Right forelimb (tissue), 1 donor: ENCODE data around the gene ENTPD5.
"Not testable (repeated sequence)": the region's sequence is repeated elsewhere in the genome, so short reads cannot be mapped to it uniquely, and the experiment has no call there.

Experiments
- DNase-seq: peaks from one replicate; pipeline ENCODE4 v3.0.0-alpha.2; 2018

Gene ENTPD5

GRCh38 chr14:74005664-74006063 is 13.4 kb downstream of the ENTPD5 start:
- DNase-seq, result not testable (repeated sequence)

GRCh38 chr14:73998726-73999125 is 20.4 kb downstream of the ENTPD5 start:
- no peak for DNase-seq

- no peak for DNase-seq
Observed at GRCh38 chr14:73997944-73998447, 21.1 kb downstream of the ENTPD5 start.

- no peak for DNase-seq
Observed at GRCh38 chr14:73997108-73997943, 21.8 kb downstream of the ENTPD5 start.

DNA sequence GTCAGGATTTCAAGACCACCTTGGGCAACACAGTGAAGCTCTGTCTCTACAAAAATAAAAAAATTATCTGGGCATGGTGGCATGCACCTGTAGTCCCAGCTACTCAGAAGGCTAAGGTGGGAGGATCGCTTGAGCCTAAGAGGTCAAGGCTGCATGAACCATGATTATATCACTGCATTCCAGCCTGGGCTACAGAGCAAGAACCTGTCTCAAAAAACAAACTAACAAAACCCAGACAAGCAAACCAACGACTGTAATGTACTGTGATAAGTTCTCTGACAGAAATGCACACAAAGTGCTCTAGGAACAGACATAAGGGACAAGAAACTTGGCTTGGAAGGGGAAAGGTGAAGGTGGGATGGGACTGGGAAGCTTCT is 22.4 kb downstream of the ENTPD5 start:
- DNase-seq, result no peak

DNA sequence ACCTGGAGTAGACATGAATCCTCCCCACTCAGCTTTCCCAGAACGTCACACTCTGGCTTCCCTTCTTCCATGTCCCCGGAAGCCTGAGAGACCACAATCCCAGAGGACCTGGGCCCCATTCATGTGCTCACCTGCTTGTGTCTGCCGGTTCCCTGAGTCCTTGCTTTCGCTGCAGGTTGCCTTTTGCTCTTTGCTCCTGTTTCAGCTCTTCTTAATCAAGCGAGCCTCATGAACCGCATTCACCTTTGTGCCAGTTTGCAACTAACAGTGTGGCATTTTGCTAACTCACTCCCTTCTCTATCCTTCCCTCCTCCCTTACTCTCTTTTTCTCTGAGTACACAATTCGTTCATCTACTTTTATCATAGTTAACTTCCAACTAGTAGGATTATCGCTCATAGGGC is 23.1 kb downstream of the ENTPD5 start:
- DNase-seq, result no peak

DNA sequence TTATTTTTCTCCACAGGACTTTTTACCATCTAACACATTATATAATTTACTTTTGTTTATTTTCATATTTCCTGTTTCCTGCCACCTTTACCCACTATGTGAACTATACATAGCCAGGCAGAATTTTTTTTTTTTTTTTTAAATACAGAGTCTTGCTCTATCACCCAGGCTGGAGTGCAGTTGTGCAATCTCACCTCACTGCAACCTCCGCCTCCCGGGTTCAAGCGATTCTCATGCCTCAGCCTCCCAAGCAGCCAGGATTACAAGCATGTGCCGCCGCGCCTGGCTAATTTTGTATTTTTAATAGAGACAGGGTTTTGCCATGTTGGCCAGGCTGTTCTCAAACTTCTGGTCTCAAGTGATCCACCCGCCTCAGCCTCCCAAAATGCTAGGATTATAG is 24.2 kb downstream of the ENTPD5 start:
- DNase-seq, result not testable (repeated sequence)

DNA sequence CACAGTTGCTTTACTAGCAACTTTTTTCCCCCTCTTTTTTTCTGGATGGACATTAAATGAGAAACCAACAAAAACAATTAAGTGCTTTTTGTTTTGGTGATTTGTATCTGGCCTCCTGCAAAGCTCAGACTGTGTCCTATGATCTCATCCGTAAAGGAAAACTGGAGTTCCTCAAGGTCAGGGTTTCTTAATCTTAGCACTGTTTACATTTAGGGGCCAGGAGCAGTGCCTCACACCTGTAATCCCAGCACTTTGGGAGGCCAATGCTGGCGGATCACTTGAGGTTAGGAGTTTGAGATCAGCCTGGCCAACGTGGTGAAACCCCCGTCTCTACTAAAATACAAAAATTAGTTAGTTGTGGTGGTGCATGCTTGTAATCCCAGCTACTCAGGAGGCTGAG is 28.0 kb downstream of the ENTPD5 start:
- no peak for DNase-seq

GRCh38 chr14:73988656-73989055 is 30.4 kb downstream of the ENTPD5 start:
- not testable (repeated sequence) for DNase-seq

DNA sequence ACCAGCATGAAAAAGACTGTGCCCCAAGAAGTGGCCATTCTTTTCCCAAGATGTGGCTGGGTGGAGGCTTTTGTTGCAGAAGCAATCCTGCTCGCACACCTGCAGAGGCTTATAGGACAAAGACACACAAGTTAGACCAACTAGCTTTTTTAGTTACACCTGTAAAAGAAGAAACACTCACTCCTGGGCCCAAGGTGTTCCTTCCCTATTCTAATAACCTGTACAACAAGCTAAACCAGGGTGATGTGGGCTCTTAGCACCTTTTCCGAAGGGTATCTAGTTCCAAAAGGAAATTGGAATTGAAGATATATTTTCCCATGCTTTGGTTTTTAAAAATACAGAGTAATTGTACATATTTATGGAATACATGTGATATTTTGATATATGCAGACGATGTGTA is 31.0 kb downstream of the ENTPD5 start:
- DNase-seq, result no peak

GRCh38 chr14:73977896-73978295 is 41.2 kb downstream of the ENTPD5 start:
- no peak for DNase-seq

DNA sequence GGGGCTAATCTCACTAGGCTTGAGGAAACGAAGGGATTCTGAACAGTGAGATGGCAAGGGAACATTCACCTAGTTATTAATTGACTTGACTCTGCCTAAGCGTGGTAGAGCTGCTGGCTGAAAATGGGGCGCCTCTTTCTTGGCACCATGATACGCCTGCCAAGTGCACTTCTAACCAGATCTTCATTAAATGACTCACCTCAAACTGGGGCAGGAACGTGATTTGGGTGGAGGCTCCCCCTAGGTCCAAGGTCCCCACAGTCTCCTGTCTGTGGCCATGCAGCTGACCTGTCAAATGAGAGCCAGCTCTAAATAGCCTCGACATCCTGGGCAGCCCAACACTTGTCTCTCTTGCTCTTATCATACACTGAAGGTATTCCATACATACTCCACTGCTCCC is 43.0 kb downstream of the ENTPD5 start:
- no peak for DNase-seq

DNA sequence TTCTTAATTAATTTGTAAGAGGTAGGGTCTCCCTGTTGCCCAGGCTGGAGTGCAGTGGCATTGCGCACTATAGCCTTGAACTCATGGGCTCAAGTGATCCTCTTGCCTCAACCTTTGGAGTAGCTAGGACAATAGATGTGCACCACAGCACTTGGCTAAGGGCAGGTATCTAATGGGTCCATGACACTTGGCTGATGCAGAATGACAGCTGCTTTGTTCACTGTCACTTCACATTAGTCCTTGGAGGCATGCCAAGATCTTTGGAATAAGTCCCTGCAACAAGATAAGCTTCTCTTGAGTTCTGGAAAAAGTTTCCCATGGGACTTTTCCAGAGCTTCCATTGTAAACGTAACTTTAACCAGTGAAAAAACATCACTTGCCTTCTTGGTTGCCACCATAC is 45.6 kb downstream of the ENTPD5 start:
- no peak for DNase-seq

GRCh38 chr14:73968885-73969284 is 50.2 kb downstream of the ENTPD5 start:
- DNase-seq, result no peak

DNA sequence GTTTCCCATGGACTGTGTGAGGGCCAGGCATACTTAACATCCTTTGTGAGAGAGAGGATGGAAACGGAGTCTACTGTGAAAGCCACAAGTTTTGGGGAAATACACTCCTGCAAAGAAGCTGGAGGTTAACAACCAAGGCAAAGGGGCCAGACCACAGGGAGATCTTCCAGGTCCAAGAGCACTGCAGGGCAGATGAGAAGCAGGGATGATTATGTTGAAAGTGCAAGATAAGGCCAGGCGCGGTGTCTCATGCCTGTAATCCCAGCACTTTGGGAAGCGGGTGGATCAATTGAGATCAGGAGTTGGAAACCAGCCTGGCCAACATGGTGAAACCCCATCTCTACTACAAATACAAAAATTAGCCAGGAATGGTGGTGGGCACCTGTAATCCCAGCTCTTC is 53.9 kb downstream of the ENTPD5 start:
- no peak for DNase-seq

DNA sequence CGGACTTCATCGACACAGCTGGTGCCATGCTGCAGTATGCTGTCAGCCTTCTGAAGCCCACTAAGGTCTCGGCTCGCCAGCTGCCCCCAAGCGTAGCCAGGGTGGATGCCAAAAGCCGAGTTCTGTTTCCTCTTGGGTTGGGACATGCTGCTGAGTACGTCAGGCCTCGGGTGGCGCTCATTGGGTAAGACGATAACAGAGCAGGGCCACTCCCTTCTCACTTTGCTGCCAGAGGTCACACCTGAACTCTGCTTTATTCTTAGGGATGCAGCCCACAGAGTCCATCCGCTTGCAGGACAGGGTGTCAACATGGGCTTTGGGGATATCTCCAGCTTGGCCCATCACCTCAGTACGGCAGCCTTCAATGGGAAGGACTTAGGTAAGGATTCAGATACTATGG is 57.9 kb downstream of the ENTPD5 start:
- DNase-seq, result no peak

GRCh38 chr14:73958591-73958990 is 60.5 kb downstream of the ENTPD5 start:
- no peak for DNase-seq

GRCh38 chr14:73955674-73956073 is 63.4 kb downstream of the ENTPD5 start:
- no peak for DNase-seq

DNA sequence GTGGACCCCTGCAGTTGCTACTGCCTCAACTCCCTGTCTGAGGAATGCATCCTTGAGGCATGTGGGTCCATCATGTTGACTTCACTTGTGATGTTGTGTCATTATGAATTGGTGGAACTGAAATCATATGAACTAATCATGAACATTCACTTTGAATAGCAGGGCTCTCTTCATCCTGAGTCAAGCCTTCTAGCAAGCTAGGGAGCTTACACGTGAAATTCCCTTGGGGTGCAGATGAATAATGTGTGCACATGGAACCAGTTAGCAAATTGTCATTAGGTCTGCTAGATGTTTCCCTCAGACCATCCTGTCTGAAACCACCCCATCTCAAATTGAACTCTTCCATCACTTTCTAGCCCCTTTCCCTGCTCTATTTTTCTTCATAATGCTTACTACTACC is 65.4 kb downstream of the ENTPD5 start:
- no peak for DNase-seq

GRCh38 chr14:73949752-73950734 is 69.0 kb downstream of the ENTPD5 start, which contains the start of the genes COQ6 and FAM161B:
Gene COQ6, plus strand, starts transcription at chr14:73950302. Its CDS starts 31 bp downstream, at chr14:73950333.
Gene FAM161B, minus strand, starts transcription at chr14:73950094. Its CDS starts 68 bp downstream, at chr14:73950026.
- peak; percentile 96 for DNase-seq

DNA sequence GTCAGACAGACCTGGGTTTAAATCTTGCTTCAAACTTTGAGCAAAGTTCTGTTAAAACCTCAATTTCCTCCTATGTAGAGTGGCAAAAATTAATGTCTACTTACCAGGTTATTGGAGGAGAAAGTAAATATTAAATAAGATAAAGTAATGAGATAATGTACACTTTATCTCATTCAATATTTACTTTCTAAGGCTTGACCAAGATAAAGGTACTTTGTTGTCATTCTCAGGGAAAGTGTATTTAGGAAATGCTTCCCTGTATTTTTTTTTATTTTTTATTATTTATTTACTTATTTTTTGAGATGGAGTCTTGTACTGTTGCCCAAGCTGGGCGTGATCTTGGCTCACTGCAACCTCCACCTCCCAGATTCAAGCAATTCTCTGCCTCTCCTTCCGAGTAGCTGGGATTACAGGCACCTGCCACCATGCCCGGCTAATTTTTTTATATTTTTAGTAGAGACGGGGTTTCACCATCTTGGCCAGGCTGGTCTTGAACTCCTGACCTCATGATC is 73.9 kb downstream of the ENTPD5 start:
- no peak for DNase-seq

GRCh38 chr14:73944432-73945158 is 74.5 kb downstream of the ENTPD5 start:
- DNase-seq, result no peak
